ENCODE results near the gene TCAP.
A peak's percentile ranks its signal among the peaks of the same experiment; 100 is the strongest.

The TCAP gene

DNA sequence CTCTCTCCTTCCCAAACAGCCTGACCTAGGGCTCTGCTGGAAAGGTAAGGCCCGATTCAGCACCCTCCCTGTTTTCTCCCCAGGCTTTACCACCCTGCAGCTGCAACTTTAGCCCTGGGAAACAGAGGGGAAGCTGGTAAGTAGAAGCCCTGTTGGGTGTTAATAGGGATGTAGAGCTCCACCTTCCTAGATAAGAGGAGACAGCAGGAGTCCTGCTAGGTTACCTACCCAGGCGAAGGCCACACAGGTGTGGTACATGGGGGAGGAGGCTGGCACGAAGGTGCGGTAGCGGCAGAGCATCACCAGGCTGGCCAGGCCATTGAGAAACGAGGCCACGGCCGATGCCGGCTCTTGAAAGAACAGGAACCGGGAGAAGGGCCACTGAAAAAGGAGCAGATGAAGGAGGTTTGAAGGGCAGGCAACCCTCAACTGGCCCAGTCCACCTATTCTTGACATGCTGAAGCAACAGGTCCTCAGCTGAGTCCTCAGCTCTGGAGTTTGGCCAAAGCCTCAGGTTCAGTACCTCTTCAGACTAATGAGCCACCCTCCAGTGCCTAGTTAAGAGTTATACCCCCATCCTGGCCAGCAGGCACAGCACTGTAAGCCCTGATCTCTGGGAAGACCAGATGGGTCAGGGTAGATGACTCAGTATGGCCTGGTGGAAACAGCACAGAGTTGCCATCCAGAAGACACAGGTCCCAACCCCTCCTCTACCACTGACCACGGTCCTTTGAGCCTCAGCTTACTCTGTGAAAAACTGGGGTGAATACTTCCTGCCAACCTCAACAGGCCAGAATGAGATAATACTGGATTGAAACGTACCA, 19.4 kb downstream of the TCAP start:
- H3K27me3 ChIP-seq (ENCODE audit: control insufficient read depth, insufficient read depth, low read length): no peaks in the 10 kb centered on the region; the same call in 1 of the 2 replicates
- no peak for DNase-seq (ENCODE audit: low read depth, low spot score)
- WGBS (ENCODE audit: insufficient coverage, insufficient read length): no CpG with 5 or more reads among the region's 12 CpGs
- H3K36me3 ChIP-seq (ENCODE audit: control insufficient read depth, insufficient read depth, low read length): peaks cover 7% of the 10 kb centered on the region; the same call in 1 of the 2 replicates
- H3K4me3 ChIP-seq (ENCODE audit: low read length): no peak overlapping the region
- no peaks in the 10 kb centered on the region for H3K4me1 ChIP-seq (ENCODE audit: control insufficient read depth, insufficient read depth, low read length)
- no peak overlapping the region for H3K27ac ChIP-seq (ENCODE audit: low read length)
- no peaks in the 10 kb centered on the region for H3K9me3 ChIP-seq (ENCODE audit: control insufficient read depth, insufficient read depth, low read length)

DNA sequence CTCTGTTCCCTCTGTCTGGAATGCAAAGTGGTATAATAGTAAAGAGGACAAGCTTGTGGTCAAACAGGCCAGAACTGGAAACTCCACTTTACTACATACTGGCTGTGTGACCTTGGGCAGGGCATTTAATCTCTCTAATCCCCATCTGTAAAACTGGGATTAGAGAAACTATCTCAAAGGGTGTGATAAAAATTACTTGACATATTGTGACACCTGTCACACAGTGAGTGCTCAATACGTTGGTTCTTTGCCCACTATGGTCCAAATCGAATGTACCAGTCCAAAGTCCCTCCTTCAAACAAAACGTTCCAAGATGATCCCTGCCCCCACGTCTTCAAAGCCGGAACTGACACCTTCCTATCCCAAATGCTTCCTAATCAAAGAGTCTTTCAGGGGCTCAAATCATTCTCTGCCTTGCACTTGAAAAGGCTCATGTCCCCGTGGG, 22.0 kb downstream of the TCAP start:
- Histone ChIP-seq H3K27ac (ENCODE audit: low read length) (no peak overlapping the region), H3K36me3 (ENCODE audit: control insufficient read depth, insufficient read depth, low read length) (peaks cover 7% of the 10 kb centered on the region; the same call in 1 of the 2 replicates), H3K4me3 (ENCODE audit: low read length) (no peak overlapping the region; the same call in 1 of the 2 replicates), H3K27me3 (ENCODE audit: control insufficient read depth, insufficient read depth, low read length) (no peaks in the 10 kb centered on the region; the same call in 1 of the 2 replicates), H3K4me1 (ENCODE audit: control insufficient read depth, insufficient read depth, low read length) (no peaks in the 10 kb centered on the region), H3K9me3 (ENCODE audit: control insufficient read depth, insufficient read depth, low read length) (no peaks in the 10 kb centered on the region)
- WGBS (ENCODE audit: insufficient coverage, insufficient read length): no CpG with 5 or more reads among the region's 6 CpGs
- DNase-seq (ENCODE audit: low read depth, low spot score): no peak

DNA sequence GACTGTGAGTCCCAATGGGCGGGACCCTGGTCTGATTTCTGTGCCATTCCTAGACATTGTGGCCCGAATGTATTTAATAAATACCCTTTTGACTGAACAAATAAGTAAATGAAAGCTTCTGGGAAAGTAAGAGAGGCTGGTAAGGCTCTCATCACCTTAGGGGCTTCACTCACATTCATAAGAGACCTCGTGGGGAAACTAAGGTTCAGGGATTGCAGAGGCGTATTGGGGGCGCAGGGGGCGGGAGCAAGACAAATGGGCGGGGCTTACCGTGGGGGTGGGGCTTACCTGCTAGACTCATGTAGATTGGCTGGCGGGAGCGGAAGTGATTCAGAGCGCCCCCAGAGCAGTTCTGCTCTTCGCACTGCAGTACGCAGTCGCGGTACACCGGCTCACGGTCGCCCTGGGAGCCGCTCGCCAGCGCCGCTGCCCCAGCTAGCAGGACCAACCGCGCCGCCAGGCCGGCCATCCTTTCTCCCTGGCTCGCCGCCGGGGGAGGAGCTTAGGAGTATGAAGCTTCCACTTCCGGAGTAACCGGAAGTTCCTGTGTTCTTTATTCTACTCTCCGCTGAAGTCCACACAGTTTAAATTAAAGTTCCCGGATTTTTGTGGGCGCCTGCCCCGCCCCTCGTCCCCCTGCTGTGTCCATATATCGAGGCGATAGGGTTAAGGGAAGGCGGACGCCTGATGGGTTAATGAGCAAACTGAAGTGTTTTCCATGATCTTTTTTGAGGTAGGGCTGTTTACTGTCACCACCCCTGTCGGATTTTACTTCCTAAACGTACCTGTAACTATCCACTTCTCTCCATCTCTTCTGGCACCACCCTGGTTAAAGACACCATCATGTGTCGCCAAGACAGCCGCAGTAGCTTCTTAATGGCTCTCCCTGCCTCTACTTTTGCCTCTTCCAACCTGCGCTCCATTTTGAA, 22.7 kb downstream of the TCAP start, which contains the start of gene PGAP3:
Gene PGAP3, minus strand, starts transcription at position 512 of the 929 bp plus-strand sequence. Its CDS starts 43 bp downstream, at position 469.
- H3K4me3 ChIP-seq (ENCODE audit: low read length): peak within 1 kb of the TSS; percentile 94; the same call in 1 of the 2 replicates
- no CpG with 5 or more reads among the region's 45 CpGs for WGBS (ENCODE audit: insufficient coverage, insufficient read length)
- H3K4me1 ChIP-seq (ENCODE audit: control insufficient read depth, insufficient read depth, low read length): no peaks in the 10 kb centered on the region
- no peaks in the 10 kb centered on the region for H3K9me3 ChIP-seq (ENCODE audit: control insufficient read depth, insufficient read depth, low read length)
- H3K27ac ChIP-seq (ENCODE audit: low read length): peak within 1 kb of the TSS; percentile 58
- peaks cover 7% of the 10 kb centered on the region; the same call in 1 of the 2 replicates for H3K36me3 ChIP-seq (ENCODE audit: control insufficient read depth, insufficient read depth, low read length)
- H3K27me3 ChIP-seq (ENCODE audit: control insufficient read depth, insufficient read depth, low read length): no peaks in the 10 kb centered on the region; the same call in 1 of the 2 replicates
- peak; percentile 58 for DNase-seq (ENCODE audit: low read depth, low spot score)

DNA sequence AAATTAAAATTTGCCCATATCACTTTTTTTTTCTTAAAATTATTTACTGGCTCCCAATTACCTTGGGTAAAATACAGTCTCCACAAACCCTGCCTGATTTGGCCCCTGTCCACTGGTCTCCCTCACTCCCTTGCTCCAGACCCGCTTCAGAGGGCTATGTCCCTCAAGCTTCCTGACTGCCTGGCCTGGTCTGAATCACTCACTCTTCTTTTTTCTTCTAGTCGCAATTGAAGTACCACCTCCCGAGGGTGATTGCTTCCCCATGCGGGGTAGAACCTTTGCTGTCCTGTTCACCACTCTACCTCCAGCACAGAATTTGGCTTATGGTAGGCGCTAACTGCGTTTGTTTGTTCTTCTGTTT, 23.3 kb downstream of the TCAP start:
- WGBS (ENCODE audit: insufficient coverage, insufficient read length): no CpG with 5 or more reads among the region's 6 CpGs
- DNase-seq (ENCODE audit: low read depth, low spot score): no peak
- H3K27me3 ChIP-seq (ENCODE audit: control insufficient read depth, insufficient read depth, low read length): no peaks in the 10 kb centered on the region; the same call in 1 of the 2 replicates

DNA sequence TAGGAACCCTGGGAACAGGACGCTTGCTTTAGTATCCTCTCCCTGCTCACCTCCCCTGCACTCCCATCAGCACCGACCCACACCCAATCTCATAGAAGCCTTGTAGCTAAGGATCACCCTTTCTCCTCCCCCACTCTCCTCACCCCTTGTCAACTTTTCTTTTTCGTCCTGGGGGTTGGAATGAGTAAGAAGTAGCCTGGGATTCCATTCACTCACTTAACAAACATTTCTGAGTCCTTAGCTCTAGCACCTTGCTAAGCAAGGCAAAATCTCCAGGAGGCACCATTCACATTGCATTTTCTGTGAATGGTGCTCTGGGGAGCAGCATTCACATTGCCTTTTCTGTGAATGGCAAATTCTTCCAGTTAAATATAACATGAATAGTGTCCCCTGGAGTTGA, 23.8 kb downstream of the TCAP start:
- DNase-seq (ENCODE audit: low read depth, low spot score): peak; percentile 64
- Histone ChIP-seq H3K27me3 (ENCODE audit: control insufficient read depth, insufficient read depth, low read length) (no peaks in the 10 kb centered on the region; the same call in 1 of the 2 replicates), H3K27ac (ENCODE audit: low read length) (peak overlapping the region; percentile 58), H3K4me3 (ENCODE audit: low read length) (peak overlapping the region; percentile 94; the same call in 1 of the 2 replicates), H3K9me3 (ENCODE audit: control insufficient read depth, insufficient read depth, low read length) (no peaks in the 10 kb centered on the region), H3K36me3 (ENCODE audit: control insufficient read depth, insufficient read depth, low read length) (peaks cover 7% of the 10 kb centered on the region; the same call in 1 of the 2 replicates), H3K4me1 (ENCODE audit: control insufficient read depth, insufficient read depth, low read length) (no peaks in the 10 kb centered on the region)
- no CpG with 5 or more reads among the region's 3 CpGs for WGBS (ENCODE audit: insufficient coverage, insufficient read length)

More for the DNA sequence above, 23.3 kb downstream of the TCAP start:
- no peaks in the 10 kb centered on the region for H3K4me1 ChIP-seq (ENCODE audit: control insufficient read depth, insufficient read depth, low read length)
- H3K4me3 ChIP-seq (ENCODE audit: low read length): peak overlapping the region; percentile 94; the same call in 1 of the 2 replicates
- H3K27ac ChIP-seq (ENCODE audit: low read length): peak overlapping the region; percentile 58
- H3K36me3 ChIP-seq (ENCODE audit: control insufficient read depth, insufficient read depth, low read length): peaks cover 7% of the 10 kb centered on the region; the same call in 1 of the 2 replicates
- no peaks in the 10 kb centered on the region for H3K9me3 ChIP-seq (ENCODE audit: control insufficient read depth, insufficient read depth, low read length)

- no peak overlapping the region for H3K27ac ChIP-seq (ENCODE audit: low read length)
- no peak for DNase-seq (ENCODE audit: low read depth, low spot score)
- no peaks in the 10 kb centered on the region for H3K27me3 ChIP-seq (ENCODE audit: control insufficient read depth, insufficient read depth, low read length)
- H3K36me3 ChIP-seq (ENCODE audit: control insufficient read depth, insufficient read depth, low read length): no peaks in the 10 kb centered on the region
- peaks cover 15% of the 10 kb centered on the region for H3K4me1 ChIP-seq (ENCODE audit: control insufficient read depth, insufficient read depth, low read length)
- no CpG with 5 or more reads among the region's 5 CpGs for WGBS (ENCODE audit: insufficient coverage, insufficient read length)
- no peaks in the 10 kb centered on the region for H3K9me3 ChIP-seq (ENCODE audit: control insufficient read depth, insufficient read depth, low read length)
- no peak overlapping the region for H3K4me3 ChIP-seq (ENCODE audit: low read length)
These were observed 29.4 kb downstream of the TCAP start for GRCh38 chr17:39694593-39694992.

DNA sequence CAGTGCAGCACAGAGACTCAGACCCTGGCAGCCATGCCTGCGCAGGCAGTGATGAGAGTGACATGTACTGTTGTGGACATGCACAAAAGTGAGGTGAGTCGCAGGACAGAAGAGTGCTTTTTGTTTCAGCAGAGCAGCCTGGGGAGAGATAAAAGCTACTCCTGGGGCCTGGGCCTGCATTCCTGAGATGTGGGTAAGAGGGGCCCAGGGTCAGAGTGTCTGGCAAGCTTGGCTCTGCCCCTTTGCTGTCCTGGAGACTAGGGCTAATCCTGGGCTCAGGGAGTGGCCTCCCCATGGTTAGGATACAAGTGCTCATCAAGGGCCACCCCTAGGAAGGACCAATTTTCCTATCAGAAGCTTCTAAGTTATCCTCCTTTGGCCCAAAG, 29.9 kb downstream of the TCAP start:
- Histone ChIP-seq H3K27ac (ENCODE audit: low read length) (no peak overlapping the region), H3K27me3 (ENCODE audit: control insufficient read depth, insufficient read depth, low read length) (no peaks in the 10 kb centered on the region), H3K36me3 (ENCODE audit: control insufficient read depth, insufficient read depth, low read length) (no peaks in the 10 kb centered on the region), H3K4me1 (ENCODE audit: control insufficient read depth, insufficient read depth, low read length) (peaks cover 15% of the 10 kb centered on the region), H3K9me3 (ENCODE audit: control insufficient read depth, insufficient read depth, low read length) (no peaks in the 10 kb centered on the region), H3K4me3 (ENCODE audit: low read length) (no peak overlapping the region)
- WGBS (ENCODE audit: insufficient coverage, insufficient read length): no CpG with 5 or more reads among the region's 2 CpGs
- DNase-seq (ENCODE audit: low read depth, low spot score): no peak

DNA sequence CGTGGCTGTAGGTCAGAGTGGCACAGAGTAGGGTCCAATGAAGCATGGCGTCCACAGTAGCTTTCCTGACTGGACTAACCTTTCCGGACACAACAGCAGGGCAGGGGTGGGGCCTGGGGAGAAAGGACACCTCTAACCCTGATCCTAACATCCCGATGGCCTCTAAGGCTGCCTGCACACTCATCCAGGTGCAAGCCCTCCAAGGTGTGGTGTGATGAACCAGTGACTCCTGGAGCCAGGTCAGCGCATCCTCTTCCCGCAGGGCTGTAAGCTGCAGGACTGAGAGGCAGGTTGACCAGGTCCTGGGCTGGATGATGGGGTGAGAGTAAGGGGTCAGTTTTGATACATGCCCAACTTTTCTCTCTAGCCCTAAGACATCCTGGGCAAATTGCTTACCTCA, 31.6 kb downstream of the TCAP start:
- Histone ChIP-seq H3K9me3 (ENCODE audit: control insufficient read depth, insufficient read depth, low read length) (no peaks in the 10 kb centered on the region), H3K27me3 (ENCODE audit: control insufficient read depth, insufficient read depth, low read length) (no peaks in the 10 kb centered on the region), H3K27ac (ENCODE audit: low read length) (no peak overlapping the region), H3K4me1 (ENCODE audit: control insufficient read depth, insufficient read depth, low read length) (peaks cover 16% of the 10 kb centered on the region), H3K4me3 (ENCODE audit: low read length) (no peak overlapping the region), H3K36me3 (ENCODE audit: control insufficient read depth, insufficient read depth, low read length) (no peaks in the 10 kb centered on the region)
- no peak for DNase-seq (ENCODE audit: low read depth, low spot score)
- no CpG with 5 or more reads among the region's 6 CpGs for WGBS (ENCODE audit: insufficient coverage, insufficient read length)

DNA sequence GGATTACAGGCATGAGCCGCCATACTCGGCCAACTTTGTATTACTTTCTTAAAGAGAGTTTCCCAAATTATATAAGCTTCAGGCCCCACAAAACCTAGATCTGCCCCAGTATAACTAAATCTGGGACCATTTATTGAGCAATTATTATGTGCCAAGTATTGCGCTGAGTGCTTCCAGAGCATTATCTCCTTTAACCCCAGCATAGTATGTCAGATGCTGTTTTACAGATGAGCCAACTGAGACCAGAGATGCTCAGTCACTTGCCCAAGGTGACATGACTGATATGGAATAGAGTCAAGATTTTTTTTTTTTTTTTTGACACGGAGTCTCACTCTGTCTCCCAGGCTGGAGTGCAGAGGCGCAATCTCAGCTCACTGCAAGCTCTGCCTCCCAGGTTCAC, 32.8 kb downstream of the TCAP start:
- H3K27me3 ChIP-seq (ENCODE audit: control insufficient read depth, insufficient read depth, low read length): no peaks in the 10 kb centered on the region
- peaks cover 20% of the 10 kb centered on the region for H3K4me1 ChIP-seq (ENCODE audit: control insufficient read depth, insufficient read depth, low read length)
- DNase-seq (ENCODE audit: low read depth, low spot score): no peak
- no peak overlapping the region for H3K4me3 ChIP-seq (ENCODE audit: low read length)
- no peaks in the 10 kb centered on the region for H3K36me3 ChIP-seq (ENCODE audit: control insufficient read depth, insufficient read depth, low read length)
- no CpG with 5 or more reads among the region's 5 CpGs for WGBS (ENCODE audit: insufficient coverage, insufficient read length)
- H3K27ac ChIP-seq (ENCODE audit: low read length): no peak overlapping the region
- H3K9me3 ChIP-seq (ENCODE audit: control insufficient read depth, insufficient read depth, low read length): no peaks in the 10 kb centered on the region

Data from iPS DF 6.9 (cell line).